NCI-H2196 (cell line): Measurements from ENCODE around the gene SLC8B1.
A peak's percentile ranks its signal among the peaks of the same experiment; 100 is the strongest.

Experiments
- DNase-seq: peaks from one replicate; lab custom pipeline; 2025; ENCODE audit not compliant: unreplicated experiment; lab: John Stamatoyannopoulos, UW

SLC8B1 gene

DNA sequence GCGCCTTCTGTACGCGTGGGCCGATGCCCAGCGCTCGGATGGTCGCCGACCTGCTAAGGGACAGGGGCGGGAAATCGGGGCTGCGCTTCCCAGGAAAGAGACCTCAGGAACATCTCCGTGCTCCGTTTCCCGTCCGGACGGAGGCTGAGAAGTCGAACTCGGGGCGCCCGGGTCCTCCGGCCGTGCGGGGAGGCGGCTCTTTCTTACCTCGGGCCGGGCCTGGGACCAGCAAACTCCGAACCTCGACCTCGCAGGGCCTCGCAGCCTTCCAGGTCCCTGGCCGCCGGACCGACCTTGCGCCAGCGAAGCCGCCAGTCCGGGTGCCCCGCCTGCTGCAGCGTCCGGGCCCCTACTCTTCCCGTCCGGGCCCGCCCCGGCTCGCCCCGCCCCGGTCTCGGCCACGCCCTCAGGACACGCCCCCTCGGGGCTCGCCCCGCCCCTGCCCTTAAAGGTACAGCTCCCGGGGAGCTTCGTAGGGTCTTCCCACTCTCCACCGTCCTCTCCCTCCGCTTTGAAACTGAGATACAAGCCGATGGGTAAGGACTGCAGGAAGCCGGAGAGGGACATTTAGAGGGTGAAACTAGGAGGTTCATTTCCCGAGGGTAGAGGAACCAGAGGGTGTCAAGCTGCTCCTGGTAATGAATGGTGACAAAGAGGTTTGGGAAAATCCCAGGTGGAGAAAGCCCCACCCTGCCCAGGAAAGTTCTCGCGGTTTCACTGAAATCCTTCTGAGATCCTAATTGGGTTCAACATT is at the start of gene SLC8B1:
Gene SLC8B1, minus strand, starts transcription at position 324 of the 754 bp plus-strand sequence. CDS start 2,231 bp downstream, outside the sequence.
- DNase-seq: peak; percentile 76

DNA sequence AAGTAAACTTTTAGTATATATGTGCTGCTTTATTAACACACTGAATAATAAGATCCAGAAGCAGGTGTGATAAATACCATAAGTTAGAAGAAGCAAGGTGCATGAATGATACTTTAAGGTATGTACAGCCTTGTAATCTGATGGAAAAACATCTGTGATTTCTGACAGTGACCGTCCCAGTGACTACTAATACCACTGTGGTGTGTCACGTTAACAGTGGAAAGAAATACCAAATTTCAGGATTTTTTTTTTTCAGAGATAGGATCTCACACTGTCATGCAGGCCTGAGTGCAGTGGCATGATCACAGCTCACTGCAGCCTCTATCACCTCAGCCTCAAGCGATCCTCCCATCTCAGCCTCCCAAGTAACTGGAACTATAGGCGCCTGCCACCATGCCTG is 47.3 kb upstream of the SLC8B1 start:
- DNase-seq: no peak

- DNase-seq: no peak
Measured at GRCh38 chr12:113381220-113381619, 46.3 kb upstream of the SLC8B1 start.

- DNase-seq: no peak
Measured at GRCh38 chr12:113378291-113378690, 43.4 kb upstream of the SLC8B1 start.

DNA sequence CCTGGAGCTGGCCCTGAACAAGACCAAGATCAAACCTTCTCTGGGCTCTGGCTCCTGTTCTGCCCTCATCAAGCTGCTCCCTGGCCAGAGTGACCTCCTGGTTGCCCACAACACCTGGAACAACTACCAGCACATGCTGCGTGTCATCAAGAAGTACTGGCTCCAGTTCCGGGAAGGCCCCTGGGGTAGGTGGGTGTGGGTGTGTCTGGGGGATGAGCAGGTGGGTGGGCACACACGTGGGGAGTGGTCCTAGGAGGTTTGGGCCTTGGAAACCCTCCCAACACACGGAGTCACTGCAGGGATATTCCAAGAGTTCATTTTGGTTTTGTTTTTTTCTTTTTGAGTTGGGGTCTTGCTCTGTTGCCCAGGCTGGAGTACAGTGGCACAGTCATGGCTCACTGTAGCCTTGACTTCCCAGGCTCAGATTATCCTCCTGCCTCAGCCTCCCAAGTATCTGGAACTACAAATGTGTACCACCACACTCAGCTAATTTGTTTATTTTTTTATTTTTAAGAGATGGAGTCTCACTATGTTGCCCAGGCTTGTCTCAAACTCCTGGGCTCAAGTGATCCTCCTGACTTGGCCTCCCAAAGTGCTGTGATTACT is 40.0 kb upstream of the SLC8B1 start:
- no peak for DNase-seq

GRCh38 chr12:113373969-113374368 is 39.1 kb upstream of the SLC8B1 start:
- DNase-seq: no peak

DNA sequence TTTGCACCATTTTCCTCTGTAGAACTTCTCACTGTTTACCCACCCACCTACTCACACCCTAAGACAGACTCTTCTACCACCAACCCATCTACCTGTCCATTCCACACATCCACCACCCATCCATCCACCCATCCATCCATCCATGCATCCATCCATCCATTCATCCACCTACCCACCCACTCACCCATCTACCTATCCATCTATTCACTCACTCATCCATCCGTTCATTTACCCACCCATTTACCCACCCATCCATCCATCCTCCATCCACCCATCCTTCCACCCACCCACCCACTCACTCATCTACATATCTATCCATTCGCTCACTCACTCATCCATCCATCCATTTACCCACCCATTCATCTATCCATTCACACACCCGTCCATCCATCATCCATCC is 38.5 kb upstream of the SLC8B1 start:
- no peak for DNase-seq

DNA sequence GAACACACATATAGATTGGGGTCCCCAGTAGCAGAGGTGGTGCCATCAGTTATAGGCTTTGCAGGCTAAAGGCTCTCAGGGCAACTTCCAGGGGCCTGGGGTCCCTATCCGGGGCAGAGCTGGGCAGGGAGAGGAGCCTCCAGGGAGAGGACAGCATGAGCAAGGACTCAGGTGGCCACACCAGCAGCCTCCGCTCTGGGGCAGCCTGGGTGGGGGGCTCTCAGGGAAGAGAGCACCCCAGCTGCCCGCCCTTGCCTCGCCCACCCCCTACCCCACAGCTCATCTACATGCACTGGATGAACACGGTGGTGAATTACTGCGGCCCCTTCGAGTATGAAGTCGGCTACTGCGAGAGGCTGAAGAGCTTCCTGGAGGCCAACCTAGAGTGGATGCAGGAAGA is 37.5 kb upstream of the SLC8B1 start:
- no peak for DNase-seq

- DNase-seq: no peak
Measured at GRCh38 chr12:113371808-113372207, 36.9 kb upstream of the SLC8B1 start.

DNA sequence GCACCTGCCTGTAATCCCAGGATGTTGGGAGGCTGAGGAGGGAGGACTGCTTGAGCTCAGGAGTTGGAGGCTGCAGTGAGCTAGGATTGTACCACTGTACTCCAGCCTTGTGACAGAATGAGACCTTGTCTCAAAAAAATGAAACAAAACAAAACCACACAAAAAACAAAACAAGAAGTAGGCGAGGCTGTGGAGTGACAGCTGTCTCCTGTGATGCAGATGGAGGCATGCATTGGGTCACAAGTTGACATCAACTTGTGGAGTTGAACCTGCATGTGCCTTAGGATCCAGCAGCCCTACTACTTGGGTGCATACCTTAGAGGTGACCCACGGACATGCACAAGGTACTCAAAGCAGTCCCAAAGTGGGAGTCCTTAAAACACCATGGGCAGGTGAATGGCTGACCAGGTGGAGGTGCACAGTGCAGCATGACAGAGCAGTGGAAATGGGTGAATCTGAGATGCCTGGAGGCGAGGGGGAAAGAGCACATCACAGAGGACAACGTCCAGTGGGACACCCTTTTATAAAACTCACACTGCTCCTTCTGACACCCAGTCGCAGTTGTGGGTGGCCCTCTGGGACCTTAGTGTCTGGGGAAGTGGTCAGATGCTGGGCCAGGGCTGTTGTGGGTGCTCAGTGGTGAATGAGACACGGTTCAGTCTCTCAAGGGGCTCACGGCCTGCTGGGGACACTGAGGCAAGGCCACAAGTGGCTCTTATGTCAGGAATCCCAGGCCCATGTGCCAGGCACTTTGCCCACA is 36.2 kb upstream of the SLC8B1 start:
- DNase-seq: no peak

- no peak for DNase-seq
Measured at GRCh38 chr12:113369391-113369985, 34.6 kb upstream of the SLC8B1 start.

GRCh38 chr12:113368331-113368730 is 33.4 kb upstream of the SLC8B1 start:
- no peak for DNase-seq

DNA sequence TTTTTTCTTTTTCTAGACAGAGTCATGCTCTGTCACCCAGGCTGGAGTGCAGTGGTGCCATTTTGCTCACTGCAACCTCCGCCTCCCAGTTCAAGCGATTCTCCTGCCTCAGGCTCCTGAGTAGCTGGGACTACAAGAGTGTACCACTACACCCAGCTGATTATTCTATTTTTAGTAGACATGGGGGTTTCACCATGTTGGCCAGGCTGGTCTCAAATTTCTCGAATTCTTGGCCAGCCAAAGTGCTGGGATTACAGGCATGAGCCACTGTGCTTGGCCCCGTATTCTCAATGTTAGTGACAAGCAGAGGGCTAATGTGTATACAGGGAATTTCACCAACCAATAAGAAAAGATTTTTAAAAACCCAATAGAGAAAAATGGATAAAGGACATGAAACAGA is 31.9 kb upstream of the SLC8B1 start:
- DNase-seq: no peak

DNA sequence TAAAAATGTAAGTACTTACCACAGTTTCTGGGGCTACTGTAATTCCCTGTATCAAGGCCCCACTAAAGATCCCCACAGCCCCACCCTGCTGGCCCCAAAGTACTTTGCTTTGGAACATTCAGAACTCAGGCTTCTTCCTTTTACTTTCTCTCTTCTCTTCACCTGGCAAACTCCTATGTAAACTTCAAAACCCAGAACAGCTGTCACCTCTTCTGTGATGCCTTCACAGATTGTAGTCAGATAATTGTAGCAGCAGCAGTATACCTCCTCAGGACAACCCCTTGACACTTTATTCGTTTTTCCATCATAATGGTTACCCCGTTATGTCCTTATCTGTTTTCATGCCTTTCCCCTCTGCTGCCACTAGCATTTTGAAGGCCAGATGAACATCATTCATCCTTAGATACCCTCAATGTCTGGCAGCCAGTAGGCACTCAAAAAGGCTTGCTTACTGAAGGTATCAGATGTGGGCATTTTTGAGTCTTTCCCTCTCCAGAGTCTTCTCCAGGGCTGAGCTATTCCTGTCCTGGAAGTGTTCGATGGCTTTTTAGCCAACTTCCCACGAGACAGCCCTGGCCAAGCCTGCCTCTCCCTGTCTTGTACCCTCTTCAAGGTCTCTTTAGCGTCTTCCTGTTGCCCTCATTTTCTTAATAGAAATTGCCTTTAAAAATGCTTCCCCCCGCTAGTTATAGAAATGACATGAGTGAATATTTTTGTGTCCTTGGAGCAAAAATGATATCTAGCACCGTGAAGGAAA is 30.9 kb upstream of the SLC8B1 start:
- no peak for DNase-seq

- DNase-seq: no peak
Measured at GRCh38 chr12:113364698-113365097, 29.8 kb upstream of the SLC8B1 start.

DNA sequence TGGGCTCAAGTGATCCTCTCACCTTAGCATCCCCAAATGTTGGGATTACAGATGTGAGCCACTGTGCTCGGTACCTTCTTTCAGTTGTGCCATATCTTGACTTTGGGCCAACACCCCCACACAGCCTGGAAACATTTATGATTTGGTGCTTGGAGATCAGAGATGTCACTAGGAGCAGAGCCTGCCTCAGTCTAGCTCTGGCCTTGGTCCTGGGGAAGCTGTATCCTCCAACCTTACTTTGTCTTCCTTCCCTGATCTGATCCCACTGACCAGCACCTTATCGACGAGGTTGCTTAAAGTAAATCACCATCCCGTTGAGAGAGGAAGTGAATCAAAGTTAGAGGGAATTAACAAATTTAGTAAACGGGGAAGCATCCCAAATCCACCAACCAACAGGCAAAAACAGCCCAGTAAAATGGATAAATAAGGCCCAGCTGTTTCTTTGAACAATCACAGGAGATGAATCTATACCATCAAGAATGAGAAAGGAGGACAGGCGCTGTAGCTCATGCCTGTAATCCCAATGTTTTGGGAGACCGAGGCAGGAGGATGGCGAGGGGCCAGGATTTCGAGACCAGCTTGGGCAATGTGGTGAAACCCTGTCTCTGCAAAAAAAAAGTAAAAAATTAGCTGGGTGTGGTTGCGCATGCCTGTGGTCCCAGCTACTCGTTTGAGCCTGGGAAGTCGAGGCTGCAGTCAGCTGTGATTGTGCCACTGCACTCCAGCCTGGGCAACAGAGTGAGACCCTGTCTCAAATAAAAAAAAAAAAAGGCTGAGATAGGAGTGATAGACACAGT is 26.9 kb upstream of the SLC8B1 start:
- DNase-seq: no peak

- no peak for DNase-seq
Measured at GRCh38 chr12:113359939-113360748, 25.2 kb upstream of the SLC8B1 start.

DNA sequence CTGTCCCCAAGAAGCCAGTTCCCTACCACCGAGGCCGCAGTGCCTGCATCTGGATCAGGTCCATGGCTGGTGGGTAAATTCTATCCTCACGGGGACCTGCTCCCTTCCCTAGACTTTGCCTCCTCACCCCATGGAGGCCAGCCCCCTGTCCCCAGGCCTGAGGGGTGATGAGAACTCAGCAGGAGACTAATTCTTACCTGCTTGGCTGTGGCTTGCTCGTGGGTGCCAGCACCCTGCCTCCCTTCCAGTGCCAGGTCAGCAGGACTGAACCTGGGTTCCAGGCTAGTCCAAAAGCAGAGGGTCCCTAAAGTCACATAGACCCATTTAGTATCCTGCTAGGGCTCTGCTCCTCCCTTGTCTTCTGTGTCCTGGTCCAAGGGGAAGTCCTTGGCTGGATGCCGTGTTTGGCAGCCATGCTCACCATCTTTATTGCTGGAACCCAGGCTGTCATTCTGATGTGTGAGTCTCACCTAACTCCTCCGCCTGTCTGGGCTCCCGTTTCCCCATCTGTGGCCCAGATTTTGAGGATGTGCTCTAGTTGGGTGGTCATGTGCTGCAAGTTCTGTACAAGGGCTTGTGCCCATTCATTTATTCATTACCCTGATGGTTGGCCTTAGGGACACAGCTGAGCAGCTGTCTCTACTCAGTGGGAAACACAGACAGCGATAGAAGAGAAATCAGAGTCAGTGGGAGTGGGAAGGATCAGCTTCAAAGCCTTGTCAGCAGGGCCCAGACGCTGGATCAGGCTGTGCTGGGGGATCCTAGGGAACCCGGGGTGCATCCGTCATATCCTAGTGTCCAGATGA is 24.4 kb upstream of the SLC8B1 start:
- DNase-seq: no peak
